Measurements from ENCODE around the gene PCSK2. TPM values are rescaled to one million over a fixed set of nuclear protein-coding genes. Genes with fewer than 3 reads are reported as not detected.
A peak's percentile ranks its signal among the peaks of the same experiment; 100 is the strongest.

PCSK2 gene
- total and polyA plus RNA-seq, 8 donors = 5.4 to 51.0 (median 9.3) TPM

- Histone ChIP-seq H3K9me3 (no peaks in the 10 kb centered on the region), H3K27ac (no peak overlapping the region), H3K27me3 (peaks cover 0 to 9% (median 0%) of the 10 kb centered on the region in 4 donors), H3K4me1 (no peaks in the 10 kb centered on the region), H3K36me3 (no peaks in the 10 kb centered on the region), H3K4me3 (no peak overlapping the region)
- FAIRE-seq = no peak
- intact Hi-C loops (cut with DNase I) = no loop called here
- DNase-seq = no peak
- no peak for TF ChIP-seq CTCF (IDR thresholded peaks at IDR 0.05)
- no peak for ATAC-seq
These were observed 49.3 kb downstream of the PCSK2 start for GRCh38 chr20:17276101-17276500.

- no peaks in the 10 kb centered on the region for H3K4me1 ChIP-seq
- ATAC-seq (peak in 1 of 4 donors; percentile 43), DNase-seq (peak in 4 of 6 donors; percentile 15 to 36 (median 16)), FAIRE-seq (no peak)
- H3K36me3 ChIP-seq = no peaks in the 10 kb centered on the region
- intact Hi-C loops (cut with DNase I) = loop anchor here in 1 of 3 donors (10.0 kb wide), 1 partner anchor 477 kb away; no protein-coding TSS in a partner anchor
- no peak overlapping the region for H3K4me3 ChIP-seq
- peak; percentile 12 to 37 (median 18) for TF ChIP-seq CTCF (IDR thresholded peaks at IDR 0.05)
- H3K27me3 ChIP-seq = no peaks in the 10 kb centered on the region
- no peaks in the 10 kb centered on the region for H3K9me3 ChIP-seq
- no peak overlapping the region for H3K27ac ChIP-seq
These were observed 54.6 kb downstream of the PCSK2 start for GRCh38 chr20:17281478-17281877.

- 58 to 61% methylated on average over 3 of the region's 3 CpGs for WGBS, 2 donors
- Histone ChIP-seq H3K36me3 (no peaks in the 10 kb centered on the region), H3K9me3 (no peaks in the 10 kb centered on the region), H3K27me3 (no peaks in the 10 kb centered on the region), H3K4me1 (no peaks in the 10 kb centered on the region), H3K4me3 (no peak overlapping the region), H3K27ac (no peak overlapping the region)
- FAIRE-seq (no peak), ATAC-seq (no peak), DNase-seq (no peak)
- no peak for TF ChIP-seq CTCF (IDR thresholded peaks at IDR 0.05)
- intact Hi-C loops (cut with DNase I) = loop anchor here in 1 of 3 donors (10.0 kb wide), 1 partner anchor 478 kb away; no protein-coding TSS in a partner anchor
These were observed 55.7 kb downstream of the PCSK2 start for GRCh38 chr20:17282501-17282900.

GRCh38 chr20:17287503-17287902 is 60.7 kb downstream of the PCSK2 start:
- 40 to 45% methylated on average over 2 of the region's 2 CpGs for WGBS, 2 donors
- intact Hi-C loops (cut with DNase I) = loop anchor here in 1 of 3 donors (10.0 kb wide), 1 partner anchor 483 kb away; no protein-coding TSS in a partner anchor

More at GRCh38 chr20:17287503-17287902, 60.7 kb downstream of the PCSK2 start:
- Histone ChIP-seq H3K27ac (no peak overlapping the region), H3K9me3 (no peaks in the 10 kb centered on the region), H3K36me3 (no peaks in the 10 kb centered on the region), H3K4me1 (no peaks in the 10 kb centered on the region), H3K27me3 (no peaks in the 10 kb centered on the region), H3K4me3 (no peak overlapping the region)
- DNase-seq (no peak), ATAC-seq (no peak), FAIRE-seq (no peak)
- no peak for TF ChIP-seq CTCF (IDR thresholded peaks at IDR 0.05)
